H1 (cell line): ENCODE measurements around the gene MEX3C. TPM values are rescaled to one million over a fixed set of nuclear protein-coding genes. Genes with fewer than 3 reads are reported as not detected.

Experiments
- BCL11A ChIP-seq, 2 experiments: IDR thresholded peaks; one replicate each; pipeline ENCODE4 v1.6.1; 2011; ENCODE audit warnings: low read depth in 2 of 2, low read length in 2 of 2, mild to moderate bottlenecking in 2 of 2
- CHD1 ChIP-seq: IDR thresholded peaks from 2 replicates; pipeline ENCODE4 v1.6.1; 2012; ENCODE audit warnings: low read depth, low read length, improper control_type of control experiment
- CHD7 ChIP-seq: fragments of 300-600 bp; sonication (generic); IDR thresholded peaks from 2 replicates; pipeline ENCODE4 v1.7.1; 2012; ENCODE audit warnings: low read length, moderate library complexity, mild to moderate bottlenecking, inconsistent platforms; ENCODE audit not compliant: insufficient replicate concordance
- EZH2 ChIP-seq: fragments of 200-600 bp; sonication (generic); IDR thresholded peaks from 2 replicates; pipeline ENCODE4 v1.7.1; 2012; ENCODE audit warnings: low read depth, mild to moderate bottlenecking, moderate library complexity, low read length, inconsistent platforms; ENCODE audit not compliant: severe bottlenecking
- GABPA ChIP-seq: IDR thresholded peaks from 2 replicates; pipeline ENCODE4 v1.6.1; 2011; ENCODE audit warnings: mild to moderate bottlenecking, low read length, moderate library complexity, borderline replicate concordance; ENCODE audit not compliant: insufficient read depth
- HDAC6 ChIP-seq: IDR thresholded peaks from one replicate; pipeline ENCODE4 v1.7.1; 2012; ENCODE audit warnings: low read depth, mild to moderate bottlenecking, inconsistent platforms, low read length, moderate library complexity
- NRF1 ChIP-seq: IDR thresholded peaks from 2 replicates; pipeline ENCODE4 v1.6.1; 2011; ENCODE audit warnings: mild to moderate bottlenecking, low read depth, low read length, improper control_type of control experiment
- SP4 ChIP-seq: IDR thresholded peaks from 2 replicates; pipeline ENCODE4 v1.6.1; 2012; ENCODE audit warnings: low read length, inconsistent platforms
- TBP ChIP-seq: IDR thresholded peaks from 2 replicates; pipeline ENCODE4 v1.6.1; 2011; ENCODE audit warnings: low read depth, low read length, improper control_type of control experiment
- polyA plus RNA-seq, 7 experiments: library from polyadenylated mRNA; depleted of rRNA in 3 of 7; stranded (reverse) in 5 of 7; unstranded in 2 of 7; fragments of >200 nt in 5 of 7; fragments of 200-250 nt in 2 of 7; gene quantifications; 1 replicate in 5 of 7; 2 replicates in 1 of 7; 4 replicates in 1 of 7; pipeline versions ENCODE4 v1.2.1 to v1.2.3, GENCODE V29; 2011 to 2013; ENCODE audit warnings: missing spikeins in 2 of 7, mixed read lengths in 2 of 7
- total RNA-seq: library from RNA; stranded (reverse); fragmentation: NEBNext Ultra II Directional; extraction: Animal tissue kit (Norgen Biotek cat#: 25700); gene quantifications from 2 replicates; pipeline ENCODE4 v1.2.1, GENCODE V29; 2021
- TF ChIP-seq, protein P1 (sequence below): IDR thresholded peaks from 2 replicates; pipeline ENCODE4 v1.6.1; 2012; ENCODE audit warnings: low read length, inconsistent platforms

MEX3C gene
- total and polyA plus RNA-seq, 2 of the 8 experiments (the other 6 are each of a cell fraction or from before 2014, with no cell fraction given) = 48.2 to 103 TPM

DNA sequence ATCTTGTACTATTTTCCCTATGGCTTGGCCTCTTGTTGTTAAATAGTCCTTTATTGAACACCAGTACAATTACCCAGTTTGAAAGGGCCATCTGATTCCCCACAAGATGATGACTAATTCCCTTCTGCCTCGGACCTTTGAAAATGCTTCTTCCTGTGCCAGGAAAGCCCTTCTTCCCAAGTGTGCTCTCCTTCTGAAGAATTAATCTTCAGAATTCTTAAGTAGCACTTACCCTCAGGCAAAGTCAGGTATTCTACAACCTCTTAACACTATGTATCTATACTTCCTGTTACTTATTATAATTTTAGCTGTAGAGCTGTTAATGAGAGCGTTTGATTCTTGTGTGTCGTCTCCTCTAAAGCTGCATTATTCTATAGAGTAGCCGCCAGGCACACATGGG lies 28.6 kb upstream of the MEX3C start (continued):
- TF ChIP-seq CHD7 (no peak), HDAC6 (no peak), NRF1 (no peak), GABPA (no peak), BCL11A (IDR thresholded peaks at IDR 0.05; ENCODE audit: low read depth in 2 of 2, low read length in 2 of 2) (no peak), TBP (no peak), EZH2 (no peak), CHD1 (no peak), SP4 (no peak)
- TF ChIP-seq, protein P1, sequence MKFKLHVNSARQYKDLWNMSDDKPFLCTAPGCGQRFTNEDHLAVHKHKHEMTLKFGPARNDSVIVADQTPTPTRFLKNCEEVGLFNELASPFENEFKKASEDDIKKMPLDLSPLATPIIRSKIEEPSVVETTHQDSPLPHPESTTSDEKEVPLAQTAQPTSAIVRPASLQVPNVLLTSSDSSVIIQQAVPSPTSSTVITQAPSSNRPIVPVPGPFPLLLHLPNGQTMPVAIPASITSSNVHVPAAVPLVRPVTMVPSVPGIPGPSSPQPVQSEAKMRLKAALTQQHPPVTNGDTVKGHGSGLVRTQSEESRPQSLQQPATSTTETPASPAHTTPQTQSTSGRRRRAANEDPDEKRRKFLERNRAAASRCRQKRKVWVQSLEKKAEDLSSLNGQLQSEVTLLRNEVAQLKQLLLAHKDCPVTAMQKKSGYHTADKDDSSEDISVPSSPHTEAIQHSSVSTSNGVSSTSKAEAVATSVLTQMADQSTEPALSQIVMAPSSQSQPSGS = no peak
